Inferior parietal cortex (tissue), 1 donor: ENCODE data around the gene KCNN2.

Experiments
- DNase-seq: peaks from one replicate; pipeline ENCODE4 v3.0.0-alpha.2; 2016; ENCODE audit errors: extremely low spot score

Gene KCNN2

DNA sequence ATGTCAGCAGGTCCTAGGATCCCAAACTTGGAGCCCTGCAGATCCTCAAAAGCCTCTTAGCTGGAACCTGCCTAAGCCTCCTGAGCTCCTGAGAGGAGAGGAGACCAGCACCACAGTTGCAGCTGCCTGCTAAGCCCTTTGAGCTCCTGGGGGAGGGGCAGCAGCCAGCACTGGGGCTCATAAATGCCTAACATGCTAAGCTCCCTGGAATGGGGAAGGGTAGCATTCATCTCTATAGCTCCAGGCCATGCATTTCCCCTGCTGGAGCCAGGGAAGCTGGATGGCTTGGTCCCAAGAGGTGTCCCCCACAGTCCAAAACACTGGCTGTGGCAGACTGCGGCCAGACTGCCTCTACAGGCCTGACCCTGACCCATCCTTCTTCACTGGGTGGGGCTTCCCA, 182.7 kb downstream of the KCNN2 start:
- DNase-seq, result no peak
